Measurements from ENCODE around the gene ABHD17B. TPM values are rescaled to one million over a fixed set of nuclear protein-coding genes. Genes with fewer than 3 reads are reported as not detected.

ABHD17B gene
- total RNA-seq, 1 experiment from 2014 or later, result 21.9 TPM

DNA sequence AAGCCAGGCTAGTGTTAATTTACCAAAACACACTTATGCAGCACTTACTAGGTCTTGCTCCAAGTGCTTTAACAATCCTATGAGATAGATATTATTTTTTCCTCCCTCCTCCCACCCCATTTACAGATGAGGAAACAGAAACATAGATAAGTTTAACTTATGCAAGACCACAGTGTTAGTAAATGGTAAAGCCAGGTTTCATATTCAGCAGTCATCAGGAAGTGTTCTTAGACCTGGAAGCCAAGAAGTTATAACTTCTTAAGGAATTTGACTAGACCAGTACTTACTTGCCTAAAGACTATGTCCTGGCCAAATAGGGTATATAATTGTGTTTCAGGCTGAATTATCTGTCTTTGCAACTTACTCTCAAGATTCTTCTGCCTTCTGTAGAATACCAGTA lies 15.9 kb downstream of the ABHD17B start:
- Histone ChIP-seq H3K4me2 (no peak overlapping the region), H3K9me2 (ENCODE audit: insufficient read depth) (no peaks in the 10 kb centered on the region), H3K36me3 (ENCODE audit: low read depth) (no peaks in the 10 kb centered on the region), H3F3A (ENCODE audit: insufficient read depth, low read depth) (no peaks in the 10 kb centered on the region), H3K9me3 (ENCODE audit: insufficient read depth, low read depth) (no peaks in the 10 kb centered on the region), H4K20me1 (ENCODE audit: insufficient read depth) (no peaks in the 10 kb centered on the region), H3K27me3 (ENCODE audit: insufficient read depth, low read depth) (no peaks in the 10 kb centered on the region), H3K4me3 (no peak overlapping the region), H2AFZ (no peak overlapping the region), H3K4me1 (replicated peaks; ENCODE audit: insufficient read depth) (no peaks in the 10 kb centered on the region), H3K79me2 (ENCODE audit: low read depth) (peaks cover 84% of the 10 kb centered on the region), H3K27ac (0 out of 2 replicates have a peak overlapping the region, but pooled peaks have one; percentile 21)
- no peak for DNase-seq
- CTCF ChIA-PET, result interaction anchor here (0.6 kb wide), 1 partner anchor 212 kb away, joined by 14 read pairs; no protein-coding TSS in a partner anchor
- no TSS peak for BruUV-seq (replicated peaks)
- TF ChIP-seq, protein P1, sequence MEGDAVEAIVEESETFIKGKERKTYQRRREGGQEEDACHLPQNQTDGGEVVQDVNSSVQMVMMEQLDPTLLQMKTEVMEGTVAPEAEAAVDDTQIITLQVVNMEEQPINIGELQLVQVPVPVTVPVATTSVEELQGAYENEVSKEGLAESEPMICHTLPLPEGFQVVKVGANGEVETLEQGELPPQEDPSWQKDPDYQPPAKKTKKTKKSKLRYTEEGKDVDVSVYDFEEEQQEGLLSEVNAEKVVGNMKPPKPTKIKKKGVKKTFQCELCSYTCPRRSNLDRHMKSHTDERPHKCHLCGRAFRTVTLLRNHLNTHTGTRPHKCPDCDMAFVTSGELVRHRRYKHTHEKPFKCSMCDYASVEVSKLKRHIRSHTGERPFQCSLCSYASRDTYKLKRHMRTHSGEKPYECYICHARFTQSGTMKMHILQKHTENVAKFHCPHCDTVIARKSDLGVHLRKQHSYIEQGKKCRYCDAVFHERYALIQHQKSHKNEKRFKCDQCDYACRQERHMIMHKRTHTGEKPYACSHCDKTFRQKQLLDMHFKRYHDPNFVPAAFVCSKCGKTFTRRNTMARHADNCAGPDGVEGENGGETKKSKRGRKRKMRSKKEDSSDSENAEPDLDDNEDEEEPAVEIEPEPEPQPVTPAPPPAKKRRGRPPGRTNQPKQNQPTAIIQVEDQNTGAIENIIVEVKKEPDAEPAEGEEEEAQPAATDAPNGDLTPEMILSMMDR (conservative IDR thresholded peaks at IDR 0.05), result no peak
- TF ChIP-seq EZH2 (IDR thresholded peaks at IDR 0.05; ENCODE audit: low read depth), result no peak
- POLR2A ChIA-PET (ENCODE audit: unreplicated experiment), result interaction anchor here (0.7 kb wide), 1 partner anchor 37 kb away, joined by 8 read pairs; no protein-coding TSS in a partner anchor
- intact Hi-C loops (cut with micrococcal nuclease; ENCODE audit: unreplicated experiment), result no loop called here

DNA sequence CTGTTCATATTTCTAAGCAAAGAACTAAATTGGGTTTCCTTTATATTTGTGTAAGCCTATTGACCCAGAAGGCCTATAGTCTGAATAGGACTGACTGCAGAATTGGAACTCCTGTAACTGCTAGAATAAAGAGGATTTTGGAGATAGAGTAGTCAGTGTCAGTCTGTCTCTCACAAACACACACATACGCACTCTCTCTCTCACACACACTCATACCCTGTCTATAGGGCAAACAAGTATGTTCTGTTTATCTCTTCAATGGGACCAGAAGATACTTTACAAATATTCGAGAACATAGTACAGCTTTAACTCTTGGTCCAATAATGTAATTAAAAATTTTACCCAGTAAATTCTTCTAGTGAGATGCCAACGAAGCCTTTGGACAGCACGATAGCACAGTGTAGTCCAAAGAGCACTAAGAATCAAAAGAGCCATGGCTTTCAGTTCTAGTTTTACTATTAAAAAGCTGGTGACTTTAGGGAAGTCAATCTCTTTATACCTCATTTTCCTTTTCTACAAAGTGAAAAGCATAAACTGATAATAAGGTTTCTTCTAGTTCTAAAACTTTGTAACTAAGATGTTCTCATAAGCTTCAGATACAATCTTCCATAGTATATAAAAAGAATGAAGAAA lies 19.3 kb downstream of the ABHD17B start:
- Histone ChIP-seq H3K36me3 (ENCODE audit: low read depth) (no peaks in the 10 kb centered on the region; the same call in 1 of the 2 replicates), H3K27ac (no peak overlapping the region), H3K79me2 (ENCODE audit: low read depth) (peaks cover 78% of the 10 kb centered on the region), H3K9me3 (ENCODE audit: insufficient read depth, low read depth) (no peaks in the 10 kb centered on the region), H4K20me1 (ENCODE audit: insufficient read depth) (no peaks in the 10 kb centered on the region; the same call in 1 of the 2 replicates), H3K27me3 (ENCODE audit: insufficient read depth, low read depth) (no peaks in the 10 kb centered on the region), H3F3A (ENCODE audit: insufficient read depth, low read depth) (no peaks in the 10 kb centered on the region), H2AFZ (no peak overlapping the region), H3K4me1 (replicated peaks; ENCODE audit: insufficient read depth) (no peaks in the 10 kb centered on the region), H3K4me3 (no peak overlapping the region), H3K4me2 (no peak overlapping the region), H3K9me2 (ENCODE audit: insufficient read depth) (no peaks in the 10 kb centered on the region)
- intact Hi-C loops (cut with micrococcal nuclease; ENCODE audit: unreplicated experiment), result no loop called here
- CTCF ChIA-PET, result interaction anchor here (0.6 kb wide), 1 partner anchor 152 kb away, joined by 4 read pairs; no protein-coding TSS in a partner anchor
- TF ChIP-seq, protein P1 (conservative IDR thresholded peaks at IDR 0.05), result no peak
- TF ChIP-seq EZH2 (IDR thresholded peaks at IDR 0.05; ENCODE audit: low read depth), result no peak
- BruUV-seq (replicated peaks), result TSS peak; percentile 10
- POLR2A ChIA-PET (ENCODE audit: unreplicated experiment), result interaction anchor here (0.6 kb wide), 1 partner anchor 860 kb away, joined by 14 read pairs; no protein-coding TSS in a partner anchor
- no peak for DNase-seq

DNA sequence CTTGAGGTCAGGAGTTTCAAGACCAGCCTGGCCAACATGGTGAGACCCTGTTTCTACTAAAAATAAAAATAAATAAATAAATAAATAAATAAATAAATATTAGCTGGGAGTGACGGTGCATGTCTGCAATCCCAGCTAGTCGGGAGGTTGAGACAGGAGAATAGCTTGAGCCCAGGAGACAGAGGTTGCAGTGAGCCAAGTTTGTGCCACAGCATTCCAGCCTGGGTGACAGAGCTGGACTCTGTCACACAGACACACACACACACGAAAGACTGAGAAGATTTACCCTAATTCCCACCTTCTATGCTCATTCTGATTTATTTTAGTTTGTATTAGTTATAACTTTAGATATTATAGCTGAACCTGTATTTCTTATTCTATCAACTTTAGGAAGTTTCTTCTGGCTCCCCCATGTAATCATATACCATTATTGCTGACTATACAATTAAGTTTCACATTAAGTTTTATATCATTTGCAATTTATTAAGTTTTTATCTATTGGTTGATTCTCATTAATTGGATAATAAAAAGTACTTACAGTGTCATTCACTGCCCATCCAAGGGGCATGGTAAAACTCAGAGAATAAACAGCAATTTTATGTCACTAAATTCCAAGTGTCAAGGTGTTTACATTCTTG lies 20.8 kb downstream of the ABHD17B start:
- no peak for DNase-seq
- Histone ChIP-seq H3K79me2 (ENCODE audit: low read depth) (peaks cover 75% of the 10 kb centered on the region), H3K9me2 (ENCODE audit: insufficient read depth) (no peaks in the 10 kb centered on the region), H2AFZ (no peak overlapping the region), H3K4me3 (no peak overlapping the region), H3K27me3 (ENCODE audit: insufficient read depth, low read depth) (no peaks in the 10 kb centered on the region), H3F3A (ENCODE audit: insufficient read depth, low read depth) (no peaks in the 10 kb centered on the region), H4K20me1 (ENCODE audit: insufficient read depth) (no peaks in the 10 kb centered on the region; the same call in 1 of the 2 replicates), H3K4me2 (no peak overlapping the region), H3K36me3 (ENCODE audit: low read depth) (no peaks in the 10 kb centered on the region; the same call in 1 of the 2 replicates), H3K27ac (no peak overlapping the region), H3K4me1 (replicated peaks; ENCODE audit: insufficient read depth) (no peaks in the 10 kb centered on the region), H3K9me3 (ENCODE audit: insufficient read depth, low read depth) (no peaks in the 10 kb centered on the region)
- TF ChIP-seq EZH2 (IDR thresholded peaks at IDR 0.05; ENCODE audit: low read depth), result no peak
- TF ChIP-seq, protein P1 (conservative IDR thresholded peaks at IDR 0.05), result no peak
- intact Hi-C loops (cut with micrococcal nuclease; ENCODE audit: unreplicated experiment), result no loop called here
- ChIA-PET CTCF (no interaction called here), POLR2A (ENCODE audit: unreplicated experiment) (interaction anchor here (0.6 kb wide), 2 partner anchors 43 to 658 kb away, joined by 7 to 15 read pairs; no protein-coding TSS in a partner anchor)
- BruUV-seq (replicated peaks), result no TSS peak
